Aortic smooth muscle cell (primary cell): Measurements from ENCODE around the gene ZNF415. TPM values are rescaled to one million over a fixed set of nuclear protein-coding genes. Genes with fewer than 3 reads are reported as not detected.

Experiments
- total RNA-seq: library from RNA; depleted of rRNA; stranded (reverse); fragments of >200 nt; gene quantifications from 2 replicates; pipeline ENCODE4 v1.2.3, GENCODE V29; 2014

ZNF415 gene
- total RNA-seq, result 12.7 and 12.9 TPM in 2 replicates

DNA sequence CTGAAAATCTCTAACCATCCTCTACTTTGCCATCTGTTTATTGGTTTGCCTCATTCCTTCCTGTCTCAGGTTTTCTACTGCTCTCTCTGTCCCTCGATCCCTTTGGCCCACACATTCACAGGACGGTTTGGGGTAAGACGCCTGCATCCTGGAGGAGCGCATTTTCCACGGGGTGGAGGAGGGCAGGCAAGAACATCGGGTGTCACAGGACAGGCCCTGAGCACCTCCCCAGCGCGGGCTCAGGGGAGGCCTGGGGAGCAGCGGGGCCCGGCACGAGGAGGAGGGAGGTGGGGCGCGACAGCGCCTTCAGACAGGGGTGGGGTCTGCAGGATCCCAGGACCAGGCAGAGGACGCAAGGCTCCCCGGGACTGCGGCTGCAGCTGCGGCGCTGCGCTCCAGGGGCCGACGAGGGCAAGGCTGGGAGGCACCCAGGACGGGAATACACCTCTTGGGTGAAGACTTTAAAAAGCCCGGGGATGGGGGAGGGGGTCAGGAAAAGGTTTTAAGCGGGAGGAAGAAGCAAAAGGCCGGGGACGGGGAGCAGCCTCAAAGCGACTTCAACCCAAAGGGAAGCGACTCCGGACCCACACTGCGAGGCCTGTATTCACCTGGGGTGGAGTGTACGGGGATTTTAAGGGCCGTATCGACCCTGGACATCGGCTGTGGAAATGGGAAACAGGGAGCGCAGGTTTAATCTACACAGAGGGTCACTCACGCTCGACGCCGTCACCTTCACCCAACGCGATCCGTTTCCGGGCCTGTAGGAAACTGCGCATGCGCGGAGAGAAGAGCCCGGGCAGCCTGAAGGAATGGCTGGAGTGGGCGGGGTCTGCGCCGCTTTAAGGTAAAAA lies at the start of gene ZNF415:
Gene ZNF415 (minus strand): TSS at position 770 of the 851 bp plus-strand sequence. CDS start 10,234 bp downstream, outside the sequence.

DNA sequence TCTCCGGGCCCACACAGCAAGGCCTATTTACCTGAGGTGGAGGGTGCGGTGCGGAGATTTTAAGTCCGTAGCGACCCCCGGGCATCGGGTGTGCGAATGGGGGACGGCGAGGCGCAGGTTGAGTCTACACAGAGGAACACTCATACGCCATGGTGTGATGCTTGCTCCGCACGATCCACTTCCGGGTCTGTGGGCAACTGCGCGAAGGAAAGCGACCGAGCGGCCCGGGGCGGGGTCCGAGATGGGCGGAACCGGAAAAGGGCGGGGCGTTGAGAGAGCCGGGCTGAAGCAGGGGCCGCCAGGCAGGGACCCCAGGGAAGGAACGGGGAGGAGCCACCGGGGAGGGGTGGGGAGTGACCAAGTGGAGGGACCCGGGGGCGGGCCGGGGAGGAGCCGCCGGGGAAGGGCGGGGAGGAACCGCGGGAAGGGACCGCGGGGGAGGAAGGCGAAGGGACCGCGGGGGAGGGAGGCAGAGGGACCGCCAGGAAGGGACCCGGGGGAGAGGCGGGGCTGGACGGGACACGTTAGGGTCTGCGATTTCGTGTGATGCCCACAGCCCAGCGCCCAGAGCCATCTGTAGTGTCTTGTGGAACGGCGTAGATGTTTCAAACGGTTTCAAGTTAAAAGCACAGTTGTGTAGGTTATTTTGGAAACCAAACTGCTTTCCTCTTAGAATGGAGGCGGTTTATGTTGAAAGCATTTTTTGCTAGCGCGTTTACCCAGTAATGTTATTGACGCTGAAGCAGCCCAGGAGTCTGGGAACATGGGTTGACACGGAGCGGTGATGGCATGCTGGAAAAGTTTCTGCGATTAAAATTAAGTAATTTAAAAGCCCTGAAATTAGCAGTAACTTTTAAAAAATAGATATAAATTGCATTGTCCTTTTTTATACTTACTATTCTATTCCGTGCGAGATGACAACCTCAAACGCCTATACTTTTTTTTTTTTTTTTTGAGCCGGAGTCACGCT lies 29.2 kb downstream of the ZNF415 start, which contains the start of gene ZNF160:
Gene ZNF160 (minus strand): TSS at position 189 of the 970 bp plus-strand sequence. CDS start 17,146 bp downstream, outside the sequence.

Other genes starting within 250 kb of the ZNF415 start
- 7.7 and 9.7 TPM in 2 replicates for gene ZNF320, start 235.3 kb downstream of the ZNF415 start, total RNA-seq
- gene ZNF888, start 209.5 kb downstream of the ZNF415 start, total RNA-seq, result 3.5 and 5.2 TPM in 2 replicates
- gene ZNF816, start 170.0 kb downstream of the ZNF415 start, total RNA-seq, result 7.2 and 9.8 TPM in 2 replicates
- not detected in 2 replicates for gene ERVV-1, start 119.0 kb downstream of the ZNF415 start, total RNA-seq
- gene ERVV-2, start 88.2 kb downstream of the ZNF415 start, total RNA-seq, result not detected in 2 replicates
- 21.3 and 23.1 TPM in 2 replicates for gene ZNF160, start 29.5 kb downstream of the ZNF415 start, total RNA-seq
- 8.0 and 8.5 TPM in 2 replicates for gene ZNF347, start 26.1 kb upstream of the ZNF415 start, total RNA-seq
- gene ZNF665, start 60.4 kb upstream of the ZNF415 start, total RNA-seq, result 2.2 and 4.1 TPM in 2 replicates
- gene ZNF677, start 122.0 kb upstream of the ZNF415 start, total RNA-seq, result 15.0 and 15.7 TPM in 2 replicates
- gene VN1R2, start 125.4 kb upstream of the ZNF415 start, total RNA-seq, result not detected in 2 replicates
- not detected in 2 replicates for gene VN1R4, start 134.8 kb upstream of the ZNF415 start, total RNA-seq
- 6.3 and 7.9 TPM in 2 replicates for gene ZNF845, start 200.8 kb upstream of the ZNF415 start, total RNA-seq
- 6.3 and 6.6 TPM in 2 replicates for gene ZNF525, start 232.8 kb upstream of the ZNF415 start, total RNA-seq